ENCODE measurements around the gene SDK1.
"Not testable (repeated sequence)": the region's sequence is repeated elsewhere in the genome, so short reads cannot be mapped to it uniquely, and the experiment has no call there.

SDK1 gene

GRCh38 chr7:4091767-4092166, 790.7 kb downstream of the SDK1 start:
- DNase-seq = no peak

GRCh38 chr7:4093035-4093434, 792.0 kb downstream of the SDK1 start:
- DNase-seq = no peak

- no peak for DNase-seq
Observed at GRCh38 chr7:4093483-4093882, 792.4 kb downstream of the SDK1 start.

- DNase-seq = not testable (repeated sequence)
Observed at GRCh38 chr7:4094158-4094557, 793.1 kb downstream of the SDK1 start.

- no peak for DNase-seq
Observed at GRCh38 chr7:4097001-4097609, 796.1 kb downstream of the SDK1 start.

- no peak for DNase-seq
Observed at GRCh38 chr7:4098169-4098568, 797.1 kb downstream of the SDK1 start.

- no peak for DNase-seq
Observed at GRCh38 chr7:4099651-4100050, 798.6 kb downstream of the SDK1 start.

GRCh38 chr7:4100148-4100547, 799.1 kb downstream of the SDK1 start:
- no peak for DNase-seq

GRCh38 chr7:4100691-4101090, 799.6 kb downstream of the SDK1 start:
- no peak for DNase-seq

GRCh38 chr7:4102231-4102841, 801.3 kb downstream of the SDK1 start:
- no peak for DNase-seq

GRCh38 chr7:4103352-4104091, 802.5 kb downstream of the SDK1 start:
- no peak for DNase-seq

GRCh38 chr7:4107839-4108238, 806.8 kb downstream of the SDK1 start:
- DNase-seq = no peak

GRCh38 chr7:4108951-4109350, 807.9 kb downstream of the SDK1 start:
- no peak for DNase-seq

- DNase-seq = no peak
Observed at GRCh38 chr7:4109481-4110110, 808.5 kb downstream of the SDK1 start.

GRCh38 chr7:4110438-4110837, 809.4 kb downstream of the SDK1 start:
- no peak for DNase-seq

GRCh38 chr7:4111166-4111565, 810.1 kb downstream of the SDK1 start:
- DNase-seq = no peak

GRCh38 chr7:4113271-4113670, 812.2 kb downstream of the SDK1 start:
- no peak for DNase-seq

GRCh38 chr7:4113976-4114375, 812.9 kb downstream of the SDK1 start:
- DNase-seq = no peak

GRCh38 chr7:4115442-4115841, 814.4 kb downstream of the SDK1 start:
- no peak for DNase-seq

GRCh38 chr7:4115941-4116610, 815.0 kb downstream of the SDK1 start:
- DNase-seq = no peak

GRCh38 chr7:4119848-4120247, 818.8 kb downstream of the SDK1 start:
- no peak for DNase-seq

- DNase-seq = no peak
Observed at GRCh38 chr7:4123346-4123745, 822.3 kb downstream of the SDK1 start.

- no peak for DNase-seq
Observed at GRCh38 chr7:4123823-4124222, 822.8 kb downstream of the SDK1 start.

All from cerebellar nuclear complex (tissue), 1 donor.